B cell (primary cell): ENCODE measurements around the gene FSCN2. TPM values are rescaled to one million over a fixed set of nuclear protein-coding genes. Genes with fewer than 3 reads are reported as not detected.

Experiments
- ATAC-seq: fragments of 200-7000 bp; cut with Tn5 transposase; one replicate; pipeline ENCODE4 v1.10.0; 2021; ENCODE audit warnings: low read depth, mild to moderate bottlenecking, moderate number of reproducible peaks, moderate library complexity
- CTCF ChIA-PET: fragments of 350-600 bp; sonication (Branson Sonifier 250); formaldehyde crosslinking; loops from one replicate; lab custom pipeline; 2021; ENCODE audit warnings: antibody characterized with exemption, inconsistent platforms; lab: Charles Lee
- POLR2A ChIA-PET: fragments of 350-600 bp; sonication (Branson Sonifier 250); formaldehyde crosslinking; loops from one replicate; lab custom pipeline; 2021; ENCODE audit warnings: antibody characterized with exemption; lab: Charles Lee
- DNase-seq: peaks from one replicate; pipeline ENCODE4 v3.0.0; 2013
- H2AFZ ChIP-seq: 2 replicates; pipeline ENCODE4 v1.6.1; 2012; ENCODE audit warnings: mild to moderate bottlenecking, low read depth, low read length; ENCODE audit not compliant: insufficient read depth, poor library complexity, severe bottlenecking
- H3K27ac ChIP-seq, 2 donors: 1 replicate in 1 of 2; 2 replicates in 1 of 2; pipeline ENCODE4 v1.5.1; 2012 to 2013; ENCODE audit warnings: low read length in 2 of 2, mild to moderate bottlenecking in 2 of 2, moderate library complexity in 1 of 2
- H3K27me3 ChIP-seq, 4 experiments: fragments of 200-600 bp in 1 of 4; sonication (generic) in 1 of 4; replicated peaks in 1 of 4; 1 replicate in 2 of 4; 2 replicates in 2 of 4; pipeline versions ENCODE4 v1.6.1 to v1.7.0; 2013 to 2016; ENCODE audit warnings: low read length in 3 of 4, mild to moderate bottlenecking in 2 of 4, mixed read lengths in 1 of 4, moderate library complexity in 1 of 4; ENCODE audit not compliant: insufficient read depth in 4 of 4, control insufficient read depth in 3 of 4; ENCODE audit errors: control extremely low read depth in 1 of 4
- H3K36me3 ChIP-seq, 2 experiments: replicated peaks in 1 of 2; 1 replicate in 1 of 2; 2 replicates in 1 of 2; pipeline versions ENCODE4 v1.6.1 to v1.7.1; 2013; ENCODE audit warnings: low read length in 1 of 2; ENCODE audit not compliant: insufficient read depth in 2 of 2, control insufficient read depth in 1 of 2; ENCODE audit errors: control extremely low read depth in 1 of 2, extremely low read depth in 1 of 2
- H3K4me1 ChIP-seq, 2 donors: fragments of 200-600 bp in 1 of 2; sonication (generic) in 1 of 2; 1 replicate in 1 of 2; 2 replicates in 1 of 2; pipeline versions ENCODE4 v1.5.1 to v1.6.1; 2013 to 2017; ENCODE audit warnings: low read length in 2 of 2; ENCODE audit not compliant: control insufficient read depth in 2 of 2, insufficient read depth in 2 of 2
- H3K4me2 ChIP-seq: replicated peaks from 2 replicates; pipeline ENCODE3; 2012; ENCODE audit warnings: mild to moderate bottlenecking, low read depth, low read length; ENCODE audit not compliant: poor library complexity, severe bottlenecking
- H3K4me3 ChIP-seq, 5 experiments: fragments of 200-600 bp in 1 of 5; sonication (generic) in 1 of 5; 1 replicate in 3 of 5; 2 replicates in 2 of 5; pipeline versions ENCODE4 v1.5.1 to v1.7.0; 2011 to 2016; ENCODE audit warnings: low read length in 4 of 5, mild to moderate bottlenecking in 4 of 5, low read depth in 2 of 5, control low read depth in 1 of 5, moderate library complexity in 1 of 5; ENCODE audit not compliant: insufficient read depth in 1 of 5; ENCODE audit errors: control extremely low read depth in 1 of 5, extremely low read depth in 1 of 5
- H3K79me2 ChIP-seq: fragments of 200-600 bp; sonication (generic); one replicate; pipeline ENCODE4 v1.6.0; 2016; ENCODE audit warnings: low read length; ENCODE audit not compliant: control insufficient read depth, insufficient read depth
- H3K9ac ChIP-seq: fragments of 200-600 bp; sonication (generic); 2 replicates; pipeline ENCODE4 v1.6.1; 2017; ENCODE audit warnings: mild to moderate bottlenecking, low read length, moderate library complexity
- H3K9me3 ChIP-seq, 3 donors: one replicate each; pipeline versions ENCODE4 v1.6.1 to v1.7.1; 2013; ENCODE audit warnings: low read length in 2 of 3; ENCODE audit not compliant: control insufficient read depth in 2 of 3, insufficient read depth in 1 of 3; ENCODE audit errors: control extremely low read depth in 1 of 3
- H4K20me1 ChIP-seq: 2 replicates; pipeline ENCODE4 v1.6.0; 2012; ENCODE audit warnings: mild to moderate bottlenecking, low read length; ENCODE audit not compliant: insufficient read depth, control insufficient read depth, poor library complexity, severe bottlenecking
- H3K27ac Mint-ChIP-seq: one replicate; pipeline ENCODE4 v1.8.0; 2021; ENCODE audit warnings: mixed read lengths
- H3K27me3 Mint-ChIP-seq: one replicate; pipeline ENCODE4 v1.8.0; 2021; ENCODE audit warnings: mixed read lengths
- H3K4me1 Mint-ChIP-seq: one replicate; pipeline ENCODE4 v1.8.0; 2021; ENCODE audit warnings: mixed read lengths
- H3K4me3 Mint-ChIP-seq: one replicate; pipeline ENCODE4 v1.8.0; 2021; ENCODE audit warnings: mixed read lengths
- H3K9me3 Mint-ChIP-seq: one replicate; pipeline ENCODE4 v1.8.0; 2022; ENCODE audit warnings: mixed read lengths; ENCODE audit not compliant: insufficient read depth
- EZH2 ChIP-seq: IDR thresholded peaks from 2 replicates; pipeline ENCODE4 v1.6.1; 2012; ENCODE audit warnings: borderline replicate concordance, low read depth, mild to moderate bottlenecking, moderate library complexity, low read length; ENCODE audit not compliant: insufficient read depth, poor library complexity, severe bottlenecking
- WGBS: methylation state at CpG from one replicate; pipeline ENCODE4 v1.1.5; 2013; ENCODE audit warnings: missing lambda C conversion rate; ENCODE audit not compliant: insufficient coverage; 5-methylcytosine and 5-hydroxymethylcytosine counted together
- intact Hi-C: fragments of 100-400 bp; cut with micrococcal nuclease; formaldehyde crosslinking; loops from one replicate; pipeline ENCODE4 v1.10.0; 2022
- polyA plus RNA-seq: library from polyadenylated mRNA; depleted of rRNA; stranded (reverse); fragments of >200 nt; gene quantifications from 2 replicates; pipeline ENCODE4 v1.2.3, GENCODE V29; 2012
- total RNA-seq, 2 donors: library from RNA; stranded (reverse); fragments of 120-200 nt in 1 of 2; gene quantifications; 1 replicate in 1 of 2; 2 replicates in 1 of 2; pipeline versions ENCODE4 v1.2.3 to v1.2.4, GENCODE V29; 2013 to 2022
- TF ChIP-seq, protein P1 (sequence below): fragments of 200-600 bp; IDR thresholded peaks from one replicate; pipeline ENCODE4 v1.8.0; 2022; ENCODE audit warnings: antibody characterized with exemption, mild to moderate bottlenecking

Gene FSCN2
- total and polyA plus RNA-seq, 2 donors (not counting 1 experiment from before 2014, with no cell fraction given): 6.3 to 12.0 TPM

DNA sequence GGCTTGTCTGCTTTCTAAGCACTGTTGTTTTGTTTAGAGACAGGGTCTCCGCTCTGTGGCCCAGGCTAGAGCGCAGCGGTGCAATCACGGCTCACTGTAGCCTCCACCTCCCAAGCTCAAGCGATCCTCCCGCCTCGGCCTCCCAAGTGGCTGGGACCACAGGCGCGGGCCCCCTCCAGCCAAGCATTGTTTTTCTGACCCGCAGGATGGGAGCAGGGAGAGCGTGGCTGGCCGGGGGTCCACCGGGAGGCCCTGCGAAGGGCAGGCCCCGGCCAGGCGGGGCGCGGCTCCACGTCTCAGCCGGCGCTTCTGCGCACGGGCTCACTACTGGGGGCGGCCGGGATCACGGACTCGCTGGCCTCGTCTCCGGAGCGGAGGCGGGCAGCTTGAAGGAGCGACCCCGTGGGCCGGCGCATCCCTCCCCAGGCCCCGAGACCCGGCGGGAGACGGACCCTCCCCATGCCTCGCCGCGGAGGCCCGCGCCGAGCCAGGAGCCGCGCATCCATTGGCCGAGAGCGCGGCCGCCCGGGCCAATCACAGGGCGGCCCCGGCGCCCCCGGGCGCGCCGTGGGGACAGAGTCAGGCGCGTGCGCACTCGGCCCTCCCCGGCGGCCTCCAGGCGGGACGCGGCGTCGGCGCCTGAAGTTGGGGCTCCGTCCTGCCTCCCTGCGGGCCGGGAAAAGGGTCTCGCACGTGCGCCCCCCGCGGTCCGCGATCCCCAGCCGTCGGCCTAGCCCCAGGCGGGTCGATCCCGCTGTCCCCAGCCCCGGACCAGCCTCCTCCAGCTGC lies 40.5 kb upstream of the FSCN2 start:
- 9% methylated on average over 86 of the region's 87 CpGs for WGBS
- TF ChIP-seq EZH2: no peak
- TF ChIP-seq, protein P1, sequence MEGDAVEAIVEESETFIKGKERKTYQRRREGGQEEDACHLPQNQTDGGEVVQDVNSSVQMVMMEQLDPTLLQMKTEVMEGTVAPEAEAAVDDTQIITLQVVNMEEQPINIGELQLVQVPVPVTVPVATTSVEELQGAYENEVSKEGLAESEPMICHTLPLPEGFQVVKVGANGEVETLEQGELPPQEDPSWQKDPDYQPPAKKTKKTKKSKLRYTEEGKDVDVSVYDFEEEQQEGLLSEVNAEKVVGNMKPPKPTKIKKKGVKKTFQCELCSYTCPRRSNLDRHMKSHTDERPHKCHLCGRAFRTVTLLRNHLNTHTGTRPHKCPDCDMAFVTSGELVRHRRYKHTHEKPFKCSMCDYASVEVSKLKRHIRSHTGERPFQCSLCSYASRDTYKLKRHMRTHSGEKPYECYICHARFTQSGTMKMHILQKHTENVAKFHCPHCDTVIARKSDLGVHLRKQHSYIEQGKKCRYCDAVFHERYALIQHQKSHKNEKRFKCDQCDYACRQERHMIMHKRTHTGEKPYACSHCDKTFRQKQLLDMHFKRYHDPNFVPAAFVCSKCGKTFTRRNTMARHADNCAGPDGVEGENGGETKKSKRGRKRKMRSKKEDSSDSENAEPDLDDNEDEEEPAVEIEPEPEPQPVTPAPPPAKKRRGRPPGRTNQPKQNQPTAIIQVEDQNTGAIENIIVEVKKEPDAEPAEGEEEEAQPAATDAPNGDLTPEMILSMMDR: no peak
- Histone ChIP-seq H2AFZ (peak overlapping the region; percentile 92), H3K9me3 (no peaks in the 10 kb centered on the region), H4K20me1 (no peaks in the 10 kb centered on the region), H3K79me2 (no peaks in the 10 kb centered on the region), H3K4me2 (peak overlapping the region; percentile 99), H3K4me1 (peaks cover 28 to 35% of the 10 kb centered on the region in 2 donors), H3K36me3 (no peaks in the 10 kb centered on the region), H3K4me3 (peak overlapping the region in 4 of 5 experiments; percentile 56 to 77 (median 67)), H3K27me3 (peaks cover 0 to 8% (median 3%) of the 10 kb centered on the region in 4 experiments), H3K9ac (peak overlapping the region; percentile 79), H3K27ac (peak overlapping the region in 1 of 2 donors; percentile 82)
- ChIA-PET POLR2A (interaction anchor here (1.0 to 1.2 kb wide), 2 partner anchors 23 to 28 kb away, joined by 3 read pairs; no protein-coding TSS in a partner anchor), CTCF (interaction anchor here (0.7 to 0.8 kb wide), 2 partner anchors 113 to 234 kb away, joined by 3 read pairs; no protein-coding TSS in a partner anchor)
- intact Hi-C loops: loop anchor here (10.0 kb wide), 1 partner anchor 117 kb away; no protein-coding TSS in a partner anchor
- Mint-ChIP-seq H3K27ac (peak overlapping the region; percentile 26), H3K4me3 (peak overlapping the region; percentile 37), H3K4me1 (peaks cover 15% of the 10 kb centered on the region), H3K27me3 (peaks cover 14% of the 10 kb centered on the region), H3K9me3 (no peaks in the 10 kb centered on the region)
- ATAC-seq (peak; percentile 56), DNase-seq (peak; percentile 84)
